ENCODE results near the gene SNTA1.
A peak's percentile ranks its signal among the peaks of the same experiment; 100 is the strongest.
"Not testable (repeated sequence)": the region's sequence is repeated elsewhere in the genome, so short reads cannot be mapped to it uniquely, and the experiment has no call there.

SNTA1 gene

DNA sequence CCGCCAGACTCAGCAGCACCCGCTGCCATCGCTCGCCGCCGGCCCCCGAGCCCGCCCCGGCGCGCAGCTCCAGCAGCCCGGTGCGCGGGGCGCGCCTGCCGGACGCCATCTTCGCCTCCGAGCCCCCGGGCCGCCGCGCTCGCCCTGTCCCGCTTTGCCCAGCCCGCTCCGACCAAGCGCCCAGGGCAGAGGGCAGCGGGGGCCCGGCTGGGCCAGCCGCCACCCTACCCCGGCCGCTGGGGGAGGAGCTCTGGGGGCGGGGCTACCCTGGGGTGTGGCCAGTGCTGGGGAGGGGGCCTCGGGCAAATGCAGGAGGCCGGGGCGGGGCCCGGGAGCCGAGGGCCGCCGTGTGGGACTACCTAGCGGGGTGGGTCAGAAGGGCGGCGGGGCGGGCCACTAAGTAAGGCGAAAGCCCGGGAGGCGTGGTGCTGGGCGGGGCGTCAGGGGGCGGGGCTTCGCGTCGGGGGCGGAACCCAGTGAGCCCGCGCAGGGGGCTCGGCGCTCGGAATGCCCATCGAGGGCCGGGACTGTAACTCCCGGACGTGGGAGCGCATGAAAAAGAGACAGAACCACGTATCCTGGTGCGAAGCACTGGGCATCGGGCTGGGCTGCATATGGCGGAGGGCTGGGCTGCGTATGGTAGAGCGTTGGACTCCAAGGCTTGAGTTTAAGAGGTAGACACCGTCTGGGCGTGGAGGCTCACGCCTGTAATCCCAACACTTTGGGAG is at the start of gene SNTA1:
TSS of gene SNTA1 (minus strand) at position 252 of the 728 bp plus-strand sequence. CDS start at position 109, 143 bp downstream.
- DNase-seq: peak; percentile 7

DNA sequence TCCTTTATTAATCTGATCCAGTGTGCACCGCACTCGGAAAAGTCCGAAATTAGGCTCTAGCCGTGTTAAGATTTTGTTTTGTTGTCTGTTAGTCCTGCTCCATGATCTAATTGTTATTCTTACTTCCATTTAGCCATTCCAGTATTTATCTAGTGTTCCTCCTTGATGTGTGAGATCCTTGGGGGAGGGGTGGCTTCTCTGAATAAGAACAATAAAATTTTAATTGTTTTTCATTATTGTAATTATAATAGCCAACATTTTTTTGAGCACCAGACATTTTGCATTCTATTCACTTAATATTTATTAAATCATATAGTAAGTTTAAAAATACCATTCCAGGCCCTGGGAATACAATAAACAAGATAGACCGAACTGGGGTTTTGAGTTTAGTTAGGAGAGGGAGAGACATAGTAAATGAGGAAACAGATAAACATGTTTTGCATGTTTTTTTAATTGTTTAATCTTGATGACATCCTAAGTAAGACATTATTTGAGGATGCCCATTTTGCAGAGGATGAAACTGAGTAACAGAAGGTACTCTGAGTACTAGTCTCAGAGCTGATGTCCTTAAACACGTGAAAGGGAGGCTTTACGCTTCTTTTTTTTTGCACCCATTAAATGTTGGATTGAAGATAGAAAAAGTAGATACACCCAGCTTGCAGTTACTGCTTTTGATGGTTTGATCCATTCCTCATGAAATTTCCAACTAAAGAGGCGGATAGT is 47.5 kb upstream of the SNTA1 start:
- no peak for DNase-seq

DNA sequence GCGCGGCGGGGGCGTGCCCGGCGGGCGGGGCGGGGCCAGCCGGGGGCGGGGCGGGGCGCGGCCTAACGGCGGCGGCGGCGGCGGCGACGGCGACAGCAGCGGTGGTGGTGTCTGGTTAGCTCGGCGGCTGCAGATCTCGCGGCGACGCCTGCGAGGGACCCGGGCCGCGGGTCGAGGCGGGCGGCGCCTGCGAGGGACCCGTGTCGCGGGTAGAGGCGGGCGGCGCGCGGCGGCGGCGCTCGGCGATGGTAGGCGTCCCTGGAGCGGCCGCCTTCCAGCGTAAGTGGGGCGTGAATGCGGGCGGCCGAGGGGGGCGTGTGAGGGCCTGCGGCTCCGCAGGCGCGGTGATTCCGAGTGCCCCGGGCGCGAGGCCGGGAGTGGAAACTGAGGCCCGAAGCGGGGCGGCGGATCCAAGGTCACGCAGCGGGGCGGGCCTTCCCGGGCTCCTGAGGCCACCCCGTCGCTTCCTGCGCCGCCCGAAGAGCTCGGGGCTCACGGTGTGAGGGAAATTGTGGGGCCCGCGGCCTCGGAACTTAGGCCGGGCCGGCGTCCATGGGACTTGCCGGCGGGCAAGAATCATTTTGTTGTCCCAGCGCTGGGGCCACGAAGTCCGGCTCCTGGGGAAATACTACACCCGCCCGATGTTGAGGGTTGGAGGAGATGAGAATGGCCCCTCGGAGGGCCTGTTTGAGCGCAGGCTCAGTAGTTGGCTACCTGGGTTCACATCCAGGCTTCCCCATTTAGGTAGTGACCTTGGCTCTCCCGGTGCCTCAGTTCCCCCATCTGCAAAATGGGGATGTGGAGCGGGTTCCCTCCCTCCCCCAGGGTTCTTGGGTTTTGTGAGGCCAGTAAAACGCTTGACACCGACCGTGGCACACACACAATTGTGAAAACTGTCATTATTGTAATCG is 46.7 kb upstream of the SNTA1 start, which contains the start of gene CBFA2T2:
TSS of gene CBFA2T2 (plus strand) at position 74 of the 911 bp plus-strand sequence. CDS start at position 246, 172 bp downstream.
- DNase-seq: no peak

DNA sequence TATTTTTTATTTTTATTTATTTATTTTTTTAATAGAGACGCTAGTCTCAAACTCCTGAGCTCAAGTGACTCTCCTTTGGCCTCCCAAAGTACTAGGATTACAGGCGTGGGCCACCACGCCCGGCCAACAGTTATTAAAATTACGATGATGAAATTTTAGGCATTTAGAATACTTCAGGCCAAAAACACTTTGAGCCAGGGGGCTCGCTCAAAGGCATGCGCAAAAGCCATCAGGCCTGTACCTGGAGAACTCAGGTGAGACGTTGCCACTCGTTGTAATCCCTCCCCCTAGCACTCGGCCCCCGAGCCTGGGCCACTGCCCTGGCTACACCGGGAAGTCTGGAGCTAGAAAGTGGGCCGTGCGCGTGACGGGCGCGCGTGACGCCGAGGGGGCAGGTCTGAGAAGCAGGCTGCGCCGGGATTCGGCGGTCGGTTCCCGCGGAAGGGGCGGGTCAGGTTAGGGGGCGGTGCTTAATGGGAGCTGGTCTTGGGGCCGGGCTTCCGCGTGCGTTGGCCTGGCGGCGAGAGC is 46.0 kb upstream of the SNTA1 start:
- peak; percentile 76 for DNase-seq

DNA sequence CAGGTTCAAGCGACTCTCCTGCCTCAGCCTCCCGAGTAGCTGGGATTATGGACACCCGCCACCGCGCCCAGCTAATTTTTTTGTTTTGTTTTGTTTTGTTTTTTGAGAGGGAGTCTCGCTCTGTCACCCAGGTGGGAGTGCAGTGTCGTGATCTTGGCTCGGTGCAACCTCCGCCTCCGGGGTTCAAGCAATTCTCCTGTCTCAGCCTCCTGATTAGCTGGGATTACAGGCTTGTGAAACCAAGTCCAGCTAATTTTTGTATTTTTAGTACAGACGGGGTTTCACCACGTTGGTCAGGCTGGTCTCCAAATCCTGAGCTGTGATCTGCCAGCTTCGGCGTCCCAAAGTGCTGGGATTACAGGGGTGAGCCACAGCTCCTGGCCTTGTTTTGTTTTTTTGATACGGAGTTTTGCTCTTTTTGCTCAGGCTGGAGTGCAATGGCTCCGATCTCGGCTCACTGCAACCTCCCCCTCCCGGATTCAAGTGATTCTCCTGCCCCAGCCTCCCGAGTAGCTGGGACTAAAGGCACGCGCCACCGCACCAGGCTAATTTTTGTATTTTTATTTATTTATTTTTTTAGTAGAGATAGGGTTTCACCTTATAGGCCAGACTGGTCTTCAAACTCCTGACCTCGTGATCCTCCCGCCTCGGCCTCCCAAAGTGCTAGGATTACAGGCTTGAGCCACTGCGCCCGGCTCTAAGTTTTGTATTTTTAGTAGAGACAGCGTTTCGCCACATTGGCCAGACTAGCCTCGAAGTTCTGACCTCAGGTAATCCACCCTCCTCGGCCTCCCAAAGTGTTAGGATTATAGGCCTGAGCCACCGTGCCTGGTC is 45.3 kb upstream of the SNTA1 start:
- not testable (repeated sequence) for DNase-seq

DNA sequence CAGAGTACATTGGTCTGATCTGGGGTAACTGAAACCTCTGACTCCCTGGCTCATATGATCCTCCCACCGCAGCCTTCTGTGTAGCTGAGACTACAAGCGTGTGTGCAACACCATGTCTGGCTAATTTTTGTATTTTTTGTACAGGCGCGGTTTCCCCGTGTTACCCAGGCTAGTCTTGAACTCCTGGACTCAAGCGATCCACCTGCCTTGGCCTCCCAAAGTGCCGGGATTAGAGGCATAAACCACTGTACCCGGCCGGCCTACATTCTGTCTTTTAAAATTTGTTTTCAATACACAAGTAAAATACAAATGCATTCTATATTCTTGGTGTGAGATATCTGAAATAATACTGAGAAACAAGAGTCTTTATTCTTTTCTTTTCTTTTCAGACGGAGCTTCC is 44.6 kb upstream of the SNTA1 start:
- DNase-seq: no peak

DNA sequence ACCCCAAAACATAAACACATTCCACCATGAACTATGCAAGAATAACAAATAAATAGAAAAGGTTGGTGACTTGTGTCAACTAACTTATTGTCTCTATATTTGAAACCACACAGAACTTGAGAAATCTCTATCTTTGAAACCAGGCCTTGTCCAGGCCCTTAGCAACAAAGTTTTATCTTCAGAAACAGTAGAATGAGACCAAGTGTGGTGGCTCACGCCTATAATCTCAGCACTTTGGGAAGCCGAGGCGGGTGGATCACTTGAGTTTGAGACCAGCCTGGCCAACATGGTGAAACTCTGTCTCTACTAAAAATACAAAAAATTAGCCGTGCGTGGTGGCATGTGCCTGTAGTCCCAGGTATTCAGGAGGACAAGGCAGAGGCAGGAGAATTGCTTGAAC is 39.6 kb upstream of the SNTA1 start:
- DNase-seq: not testable (repeated sequence)

DNA sequence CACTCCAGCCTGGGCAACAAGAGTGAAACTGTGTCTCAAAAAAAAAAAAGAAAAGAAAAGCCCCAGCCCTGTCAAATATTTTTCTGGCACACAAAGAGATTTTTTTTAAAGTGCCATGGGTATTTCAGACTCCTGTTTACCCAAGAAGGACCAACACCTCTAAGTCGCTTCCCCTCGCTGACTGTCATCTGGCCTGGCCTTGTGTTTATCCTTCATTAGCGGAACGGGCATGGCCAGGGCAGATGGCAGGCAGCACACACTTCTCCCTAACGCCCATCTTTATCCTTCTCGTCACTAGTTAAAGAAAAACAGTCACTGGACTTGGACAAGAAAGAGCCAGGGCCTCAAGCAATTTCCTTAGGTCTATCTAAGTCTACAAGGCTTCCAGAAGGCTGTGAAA is 39.0 kb upstream of the SNTA1 start:
- DNase-seq: no peak

DNA sequence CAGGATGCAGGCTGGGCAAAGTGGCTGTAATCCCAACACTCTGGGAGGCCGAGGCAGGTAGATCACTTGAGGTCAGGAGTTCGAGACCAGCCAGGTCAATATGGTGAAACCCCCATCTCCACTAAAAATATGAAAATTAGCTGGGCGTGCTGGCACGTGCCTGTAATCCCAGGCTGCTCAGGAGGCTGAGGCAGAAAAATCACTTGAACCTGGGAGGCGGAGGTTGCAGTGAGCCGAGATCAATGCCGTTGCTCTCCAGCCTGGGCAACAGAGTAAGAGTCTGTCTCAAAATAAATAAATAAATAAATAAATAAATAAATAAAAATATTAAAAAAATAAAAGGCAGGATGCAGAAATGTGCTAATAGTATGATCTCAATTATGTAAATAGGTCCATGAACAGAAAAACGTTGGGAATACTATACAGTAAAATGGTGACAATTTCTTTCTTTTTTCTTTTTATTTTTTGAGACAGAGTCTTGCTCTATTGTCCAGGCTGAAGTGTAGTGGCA is 37.9 kb upstream of the SNTA1 start:
- DNase-seq: no peak

DNA sequence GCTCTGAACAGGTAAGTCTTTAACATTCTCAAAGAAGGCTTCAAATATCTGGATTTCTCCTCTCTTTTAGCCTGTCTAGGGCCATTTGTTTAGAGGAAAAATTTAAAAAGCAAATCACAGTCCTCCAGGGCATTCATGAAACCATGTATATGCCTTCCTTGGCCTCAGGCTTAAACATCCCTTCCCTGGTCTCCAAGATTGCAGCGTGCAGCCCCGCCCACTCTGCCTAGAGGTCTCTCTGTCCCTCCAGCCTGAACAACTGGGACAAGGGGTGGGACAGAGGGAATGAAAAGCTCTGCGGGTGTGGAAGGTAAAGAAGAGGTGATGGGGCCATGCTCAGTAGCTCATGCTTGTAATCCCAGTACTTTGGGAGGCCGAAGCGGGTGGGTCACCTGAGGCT is 36.5 kb upstream of the SNTA1 start:
- no peak for DNase-seq

DNA sequence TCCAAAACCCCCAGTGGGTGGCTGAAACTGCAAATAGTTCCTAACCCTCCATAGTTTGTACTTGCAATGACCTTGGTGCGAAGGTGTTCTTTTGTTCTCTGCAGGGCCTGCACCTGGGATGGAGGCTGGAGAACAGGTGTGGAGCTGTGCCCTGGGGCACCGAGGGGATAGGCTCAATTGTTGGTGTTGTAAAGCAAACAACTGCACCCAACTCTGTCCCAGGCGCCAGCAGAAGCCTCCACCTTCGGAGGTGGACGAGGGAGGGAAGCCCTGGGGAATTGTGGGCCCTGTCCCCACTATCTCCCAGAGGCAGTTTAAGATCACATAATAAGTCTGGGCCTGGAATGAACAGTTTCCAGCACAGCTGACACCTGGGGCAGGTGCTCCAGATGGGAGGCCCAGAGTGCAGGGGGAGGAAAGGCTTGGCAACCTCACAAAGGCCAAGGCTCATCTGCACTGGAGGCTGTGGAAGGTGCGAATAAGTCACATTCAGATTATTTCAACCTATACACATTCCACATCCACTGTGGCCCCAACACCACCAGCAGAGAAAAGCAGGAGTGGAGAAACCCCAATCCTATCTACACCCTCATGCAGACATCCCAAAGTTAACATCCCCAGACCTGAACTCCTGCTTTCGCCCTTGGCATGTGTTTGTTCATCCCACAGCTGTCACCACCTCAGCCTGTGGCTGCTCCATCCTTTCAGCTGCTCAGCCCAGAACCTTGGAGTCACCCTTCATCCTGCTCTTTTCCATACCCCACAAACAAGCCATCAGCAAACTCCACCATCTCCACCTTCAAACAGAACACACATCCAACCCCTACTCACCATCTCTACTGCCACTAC is 34.0 kb upstream of the SNTA1 start:
- DNase-seq: peak; percentile 95

DNA sequence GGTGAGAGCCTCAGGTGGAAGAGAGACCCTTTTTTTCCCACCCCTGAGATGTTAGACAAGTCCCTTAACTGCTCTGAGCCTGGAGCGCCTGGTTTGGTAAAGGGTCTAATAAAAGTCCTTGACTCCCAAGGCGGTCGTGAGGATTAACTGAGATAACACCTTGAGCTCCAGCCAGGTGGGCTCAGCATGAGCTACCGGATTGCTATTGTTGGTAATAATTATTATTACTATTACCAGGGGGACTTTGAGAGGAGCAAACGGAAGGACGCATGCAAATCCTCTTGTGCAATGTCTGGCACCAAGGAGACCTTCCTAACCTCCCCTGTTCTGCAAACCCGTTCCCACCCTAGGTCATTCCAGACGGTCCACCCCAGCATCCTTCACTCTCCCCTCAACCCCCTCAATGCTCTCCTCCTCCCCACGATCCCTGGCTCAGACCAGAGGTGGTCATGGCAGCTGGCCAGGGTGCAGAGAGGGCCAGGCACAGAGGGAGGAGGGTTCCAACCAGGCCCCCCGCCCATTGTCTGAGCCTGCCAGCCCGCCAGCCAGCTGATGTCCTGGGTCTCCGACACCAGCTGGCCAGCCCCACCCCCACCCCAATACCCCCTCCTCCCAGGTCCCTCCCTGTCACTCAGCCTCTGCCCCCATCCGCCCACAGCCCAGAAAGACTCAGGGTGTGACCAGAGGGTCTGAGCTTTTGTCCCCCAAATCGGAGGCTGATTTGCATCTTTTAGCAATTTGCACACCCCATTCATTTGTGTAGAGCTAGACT is 32.0 kb upstream of the SNTA1 start:
- DNase-seq: no peak

DNA sequence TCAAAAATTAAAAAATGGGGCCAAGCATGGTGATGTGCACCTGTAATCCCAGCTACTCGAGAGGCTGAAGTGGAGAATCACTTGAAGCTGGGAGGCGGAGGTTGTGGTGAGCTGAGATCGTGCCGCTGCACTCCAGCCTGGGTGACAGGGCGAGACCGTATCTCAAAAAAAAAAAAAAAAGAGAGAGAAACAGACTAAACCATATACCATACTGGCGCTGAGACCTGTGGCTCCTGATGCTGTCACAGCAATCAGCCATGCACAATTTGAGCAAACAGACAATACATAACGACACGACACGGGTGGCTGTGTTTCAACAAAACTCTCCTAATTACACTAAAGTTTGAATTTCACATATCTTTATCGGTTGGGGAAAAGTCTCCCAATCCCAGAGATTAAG is 31.4 kb upstream of the SNTA1 start:
- DNase-seq: no peak

DNA sequence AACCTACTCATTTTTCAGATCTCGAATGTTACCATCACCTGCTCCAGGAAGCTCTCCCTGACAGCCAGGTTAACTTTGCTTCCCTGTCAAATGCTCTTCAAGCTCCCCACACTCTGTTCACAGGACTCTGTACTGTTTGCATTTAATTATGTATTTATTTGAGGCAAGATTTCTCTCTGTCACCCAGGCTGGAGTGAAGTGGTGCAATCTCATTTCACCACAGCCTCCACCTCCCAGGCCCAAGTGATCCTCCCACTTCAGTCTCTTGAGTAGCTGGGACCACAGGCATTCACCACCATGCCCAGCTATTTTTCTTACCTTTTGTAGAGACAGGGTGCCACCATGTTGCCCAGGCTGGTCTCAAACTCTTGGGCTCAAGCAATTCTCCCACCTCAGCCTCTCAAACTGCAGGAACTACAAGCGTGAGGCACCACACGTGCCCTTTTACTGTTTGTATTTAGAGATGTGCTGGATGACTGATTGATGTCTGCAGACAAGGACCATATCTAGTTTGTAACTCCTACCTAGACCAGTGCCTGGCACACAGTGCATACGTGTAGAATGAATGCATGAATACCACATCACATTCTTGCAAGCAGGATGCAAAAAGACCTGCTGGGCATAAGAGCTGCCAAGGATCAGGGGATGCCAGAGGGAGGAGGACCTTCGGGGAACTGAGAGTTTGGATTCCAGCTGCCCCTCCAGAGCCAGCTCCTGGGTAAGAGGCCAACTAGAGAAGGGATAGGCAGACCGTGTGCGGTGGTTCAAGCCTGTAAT is 30.7 kb upstream of the SNTA1 start:
- DNase-seq: no peak

DNA sequence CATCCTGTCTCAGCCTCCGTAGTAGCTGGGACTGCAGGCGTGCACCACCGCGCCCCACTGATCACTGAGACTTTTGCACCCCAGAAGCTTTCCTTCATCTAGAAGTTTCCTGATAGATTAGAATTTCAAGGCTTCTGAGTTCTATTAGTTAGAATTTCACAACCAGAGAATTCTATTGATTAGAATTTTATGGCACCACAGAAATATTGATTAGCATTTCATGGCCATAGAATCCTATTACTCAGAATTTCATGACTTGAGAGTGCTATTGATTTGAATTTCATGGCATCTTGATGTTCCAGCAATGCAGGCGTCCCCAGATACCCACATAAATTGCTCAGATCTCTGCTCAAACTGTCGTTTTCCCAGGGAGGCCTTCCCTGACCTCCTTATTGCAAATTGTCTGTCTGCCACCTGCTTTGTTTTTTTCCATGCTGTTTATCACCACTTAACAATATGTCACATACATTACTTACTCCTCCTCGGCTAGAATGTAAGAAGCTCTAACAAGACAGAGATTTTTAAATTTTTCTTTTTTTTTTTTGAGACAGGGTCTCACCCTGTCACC is 29.4 kb upstream of the SNTA1 start:
- no peak for DNase-seq

DNA sequence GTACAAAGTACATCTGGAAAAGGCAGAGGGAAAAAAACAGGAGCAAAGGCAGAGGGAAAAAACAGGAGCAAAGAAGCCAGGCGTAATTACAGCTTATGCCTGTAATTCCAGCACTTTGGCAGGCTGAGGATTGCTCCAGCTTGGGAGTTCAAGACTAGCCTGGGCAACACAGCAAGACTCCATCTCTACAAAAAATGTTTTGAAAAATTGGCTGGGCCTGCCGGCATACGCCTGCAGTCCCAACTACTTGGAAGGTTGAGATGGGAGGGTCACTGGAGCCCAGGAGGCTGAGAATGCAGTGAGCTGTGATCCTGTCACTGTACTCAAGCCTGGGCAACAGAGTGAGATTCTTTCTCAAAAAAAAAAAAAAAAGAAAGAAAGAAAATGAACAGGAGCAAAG is 27.3 kb upstream of the SNTA1 start:
- no peak for DNase-seq

DNA sequence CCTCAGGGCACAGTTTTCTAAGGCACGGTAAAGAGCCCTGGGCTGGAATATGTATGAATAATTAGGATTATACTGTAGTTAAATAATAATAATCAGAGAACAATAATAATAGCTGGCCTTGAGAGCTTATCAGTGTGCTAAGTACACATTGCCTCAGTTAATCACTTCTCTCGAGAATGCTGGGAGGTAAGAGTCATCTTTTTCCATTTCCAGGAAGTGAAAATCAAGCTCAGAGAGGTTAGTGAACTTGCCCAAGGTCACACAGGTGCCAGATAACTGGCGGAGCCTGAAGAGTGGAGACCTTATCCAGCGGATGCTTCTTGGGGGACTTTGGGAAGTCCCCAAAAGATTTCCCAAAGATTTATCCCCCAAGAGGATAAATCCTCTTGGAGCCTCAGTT is 26.9 kb upstream of the SNTA1 start:
- DNase-seq: no peak

DNA sequence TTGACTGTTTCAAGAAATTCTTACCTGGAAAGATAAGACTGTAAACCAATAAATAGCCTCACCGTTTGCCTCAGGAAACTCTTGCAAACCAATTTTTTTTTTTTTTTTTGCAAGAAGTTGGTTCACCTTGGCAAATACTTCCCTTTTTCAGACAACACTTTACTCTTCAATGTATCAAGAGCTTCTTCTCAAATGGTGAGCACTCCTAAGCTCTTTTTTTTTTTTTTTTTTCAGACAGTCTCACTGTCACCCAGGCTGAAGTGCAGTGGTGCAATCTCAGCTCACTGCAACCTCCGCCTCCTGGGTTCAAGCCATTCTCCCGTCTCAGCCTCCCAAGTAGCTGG is 22.7 kb upstream of the SNTA1 start:
- no peak for DNase-seq
